ENCODE results near the gene MEP1B. TPM values are rescaled to one million over a fixed set of nuclear protein-coding genes. Genes with fewer than 3 reads are reported as not detected.

The MEP1B gene
- 0.09 TPM in 1 of 2 replicates, not detected in the other for total RNA-seq

DNA sequence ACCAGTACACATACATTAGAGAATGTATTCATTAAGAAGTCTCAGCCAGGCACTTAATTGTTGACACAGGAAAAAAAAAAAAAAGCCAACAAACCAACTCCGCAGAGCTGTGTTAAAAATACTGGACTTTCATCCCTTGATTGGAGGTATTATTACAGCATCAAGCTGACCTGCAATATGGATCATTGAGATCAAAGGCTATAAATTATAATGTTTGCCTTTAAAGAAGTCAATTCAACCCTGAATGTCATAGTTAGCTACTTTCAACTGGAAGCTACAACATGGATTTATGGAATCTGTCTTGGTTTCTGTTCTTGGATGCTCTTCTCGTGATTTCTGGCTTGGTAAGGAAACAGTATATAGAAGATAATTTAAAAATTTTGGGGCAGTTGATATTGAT is at the start of gene MEP1B:
Gene MEP1B, plus strand, starts transcription at position 250 of the 400 bp plus-strand sequence. Its CDS starts 32 bp downstream, at position 282.
- DNase-seq: no peak
- CTCF ChIA-PET: no interaction called here
- TF ChIP-seq, protein P1, sequence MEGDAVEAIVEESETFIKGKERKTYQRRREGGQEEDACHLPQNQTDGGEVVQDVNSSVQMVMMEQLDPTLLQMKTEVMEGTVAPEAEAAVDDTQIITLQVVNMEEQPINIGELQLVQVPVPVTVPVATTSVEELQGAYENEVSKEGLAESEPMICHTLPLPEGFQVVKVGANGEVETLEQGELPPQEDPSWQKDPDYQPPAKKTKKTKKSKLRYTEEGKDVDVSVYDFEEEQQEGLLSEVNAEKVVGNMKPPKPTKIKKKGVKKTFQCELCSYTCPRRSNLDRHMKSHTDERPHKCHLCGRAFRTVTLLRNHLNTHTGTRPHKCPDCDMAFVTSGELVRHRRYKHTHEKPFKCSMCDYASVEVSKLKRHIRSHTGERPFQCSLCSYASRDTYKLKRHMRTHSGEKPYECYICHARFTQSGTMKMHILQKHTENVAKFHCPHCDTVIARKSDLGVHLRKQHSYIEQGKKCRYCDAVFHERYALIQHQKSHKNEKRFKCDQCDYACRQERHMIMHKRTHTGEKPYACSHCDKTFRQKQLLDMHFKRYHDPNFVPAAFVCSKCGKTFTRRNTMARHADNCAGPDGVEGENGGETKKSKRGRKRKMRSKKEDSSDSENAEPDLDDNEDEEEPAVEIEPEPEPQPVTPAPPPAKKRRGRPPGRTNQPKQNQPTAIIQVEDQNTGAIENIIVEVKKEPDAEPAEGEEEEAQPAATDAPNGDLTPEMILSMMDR (IDR thresholded peaks at IDR 0.05): no peak

DNA sequence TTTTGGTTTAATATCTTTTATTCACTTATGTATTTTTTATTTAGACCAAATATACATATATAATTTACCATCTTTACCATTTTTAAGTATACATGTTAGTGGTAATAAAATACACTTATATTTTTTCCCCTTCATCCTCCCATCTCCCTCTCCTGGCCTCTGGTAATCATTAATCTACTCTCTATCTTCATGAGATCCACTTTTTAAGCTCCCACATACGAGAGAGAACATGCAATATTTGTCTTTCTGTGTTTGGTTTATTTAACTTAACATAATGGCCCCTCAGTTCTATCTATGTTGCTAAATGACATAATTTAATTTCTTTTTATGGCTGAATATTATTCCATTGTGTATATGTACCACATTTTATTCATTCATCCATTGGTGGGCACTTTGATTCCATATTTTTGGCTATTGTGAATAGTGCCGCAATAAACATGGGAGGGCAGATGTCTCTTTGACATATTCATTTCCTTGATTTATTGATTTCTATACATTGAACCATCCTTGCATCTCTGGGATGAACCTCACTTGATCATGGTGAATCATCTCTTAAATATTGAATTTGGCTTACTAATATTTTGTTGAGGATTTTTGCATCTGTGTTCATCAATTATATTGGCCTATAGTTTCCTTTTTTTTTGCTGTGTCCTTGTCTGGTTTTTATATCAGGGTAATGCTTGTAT is 41.5 kb upstream of the MEP1B start:
- Mint-ChIP-seq H3K27ac (no peak overlapping the region), H3K9me3 (peaks cover 6% of the 10 kb centered on the region), H3K4me1 (peaks cover 8% of the 10 kb centered on the region), H3K27me3 (peaks cover 4% of the 10 kb centered on the region), H3K4me3 (no peak overlapping the region), H3K36me3 (ENCODE audit: low read depth) (peaks cover 3% of the 10 kb centered on the region)
- no peak for ATAC-seq (ENCODE audit: low read depth)
- POLR2A ChIA-PET: no interaction called here
- no peak for DNase-seq
- CTCF ChIA-PET: interaction anchor here (1.4 kb wide), 1 partner anchor 9 kb away, joined by 5 read pairs; no protein-coding TSS in a partner anchor
- intact Hi-C loops (cut with micrococcal nuclease): no loop called here
- TF ChIP-seq, protein P1 (IDR thresholded peaks at IDR 0.05): no peak

More for the DNA sequence above, at the start of gene MEP1B:
- peaks cover 20% of the 10 kb centered on the region for H3K27me3 Mint-ChIP-seq
- no peak within 1 kb of the TSS for H3K4me3 Mint-ChIP-seq
- ATAC-seq (ENCODE audit: low read depth): no peak
- H3K36me3 Mint-ChIP-seq (ENCODE audit: low read depth): no peaks in the 10 kb centered on the region
- POLR2A ChIA-PET: no interaction called here
- H3K4me1 Mint-ChIP-seq: no peaks in the 10 kb centered on the region
- H3K9me3 Mint-ChIP-seq: peaks cover 10% of the 10 kb centered on the region
- intact Hi-C loops (cut with micrococcal nuclease): no loop called here
- no peak within 1 kb of the TSS for H3K27ac Mint-ChIP-seq

DNA sequence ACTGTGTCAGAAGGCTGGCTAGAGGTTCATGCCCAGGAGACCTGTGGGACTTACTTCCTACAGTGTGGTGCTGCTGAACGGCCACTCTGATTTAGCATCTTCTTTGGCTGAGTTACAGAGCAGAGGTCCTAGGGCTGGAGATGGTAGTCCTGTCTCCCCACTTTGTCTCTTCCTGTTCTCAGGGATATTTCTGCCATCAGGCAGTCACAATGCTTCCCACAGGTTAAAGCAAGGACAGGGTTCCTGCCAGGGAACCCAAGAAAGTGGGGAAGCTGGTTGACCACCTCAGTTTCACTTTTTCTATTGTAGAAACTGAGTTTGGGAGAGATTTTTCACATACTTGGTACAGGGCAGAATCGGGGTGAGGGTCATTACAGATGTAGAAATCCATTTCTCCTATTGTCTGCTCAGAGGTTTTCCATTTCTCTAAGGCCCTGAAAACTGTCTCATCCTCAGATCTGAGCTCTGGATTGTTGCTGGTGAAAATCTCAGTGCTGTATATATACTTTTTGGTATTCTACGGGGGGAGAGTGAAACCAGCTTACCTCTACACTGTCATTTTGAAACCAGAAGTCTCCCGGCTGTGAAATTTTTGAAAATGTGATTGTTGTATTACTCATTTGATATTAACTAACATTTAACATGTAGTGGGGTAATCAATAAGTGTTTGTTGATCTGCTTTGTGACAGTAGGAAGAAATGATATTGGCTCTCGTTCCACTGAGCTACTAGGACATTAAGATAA is 37.0 kb upstream of the MEP1B start:
- H3K4me3 Mint-ChIP-seq: peak overlapping the region; percentile 13
- TF ChIP-seq, protein P1 (IDR thresholded peaks at IDR 0.05): no peak
- no peak for DNase-seq
- peaks cover 3% of the 10 kb centered on the region for H3K36me3 Mint-ChIP-seq (ENCODE audit: low read depth)
- CTCF ChIA-PET: interaction anchor here (0.9 kb wide), 1 partner anchor 400 kb away, joined by 3 read pairs; no protein-coding TSS in a partner anchor
- peaks cover 9% of the 10 kb centered on the region for H3K9me3 Mint-ChIP-seq
- peaks cover 9% of the 10 kb centered on the region for H3K4me1 Mint-ChIP-seq
- POLR2A ChIA-PET: interaction anchor here (0.5 to 1.0 kb wide), 2 partner anchors 59 to 75 kb away, joined by 4 to 5 read pairs; no protein-coding TSS in a partner anchor
- intact Hi-C loops (cut with micrococcal nuclease): no loop called here
- peak; percentile 75 for ATAC-seq (ENCODE audit: low read depth)
- peaks cover 7% of the 10 kb centered on the region for H3K27me3 Mint-ChIP-seq
- H3K27ac Mint-ChIP-seq: peak overlapping the region; percentile 27

DNA sequence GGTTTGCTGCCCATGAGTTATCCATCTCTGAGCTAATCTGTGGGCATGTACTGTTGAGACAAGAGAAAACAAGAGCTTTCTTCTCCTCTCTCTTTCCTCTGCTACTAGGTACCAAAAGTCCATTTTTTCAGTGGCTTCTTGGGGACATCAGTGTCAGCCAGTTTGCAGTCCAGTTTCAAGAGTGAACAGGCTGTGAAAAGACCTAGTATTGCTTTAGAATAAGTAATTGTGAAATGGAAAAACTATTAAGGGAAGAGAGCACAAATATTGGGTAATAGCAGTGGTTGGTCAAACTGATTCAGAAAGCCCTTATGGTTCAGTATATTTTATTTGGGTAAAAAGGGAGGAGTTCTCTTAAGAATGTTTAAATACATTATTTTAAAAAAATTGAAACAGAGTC is 33.0 kb upstream of the MEP1B start:
- H3K27ac Mint-ChIP-seq: no peak overlapping the region
- no peak overlapping the region for H3K4me3 Mint-ChIP-seq
- CTCF ChIA-PET: interaction anchor here (1.0 to 6.4 kb wide), 4 partner anchors 33 to 396 kb away, joined by 3 to 112 read pairs (median 4); partner anchors contain the start of gene RNF125
- TF ChIP-seq, protein P1 (IDR thresholded peaks at IDR 0.05): no peak
- intact Hi-C loops (cut with micrococcal nuclease): no loop called here
- peaks cover 15% of the 10 kb centered on the region for H3K4me1 Mint-ChIP-seq
- ATAC-seq (ENCODE audit: low read depth) (no peak), DNase-seq (no peak)
- peaks cover 7% of the 10 kb centered on the region for H3K27me3 Mint-ChIP-seq
- POLR2A ChIA-PET: no interaction called here
- peaks cover 2% of the 10 kb centered on the region for H3K36me3 Mint-ChIP-seq (ENCODE audit: low read depth)
- H3K9me3 Mint-ChIP-seq: peaks cover 7% of the 10 kb centered on the region

DNA sequence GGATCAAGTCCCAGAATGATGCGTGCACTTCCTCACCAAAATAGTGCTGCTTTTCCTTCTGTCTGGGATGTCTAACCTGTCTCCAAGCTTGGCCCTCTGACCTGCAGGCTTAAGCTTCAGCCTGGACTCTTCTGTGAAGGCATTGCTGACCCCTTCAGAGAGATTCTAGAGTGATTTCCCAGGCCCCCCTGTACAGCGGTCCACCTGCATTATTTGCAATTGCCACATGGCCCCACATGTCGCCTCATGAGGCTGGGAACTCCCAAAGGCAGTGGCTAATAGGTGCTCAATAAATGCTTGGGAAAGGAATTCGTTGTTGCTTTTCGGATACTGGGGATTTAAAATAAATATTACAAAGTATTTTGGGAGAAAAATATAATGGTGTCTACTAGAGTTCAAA is 32.3 kb upstream of the MEP1B start:
- H3K4me3 Mint-ChIP-seq: no peak overlapping the region
- TF ChIP-seq, protein P1 (IDR thresholded peaks at IDR 0.05): no peak
- peaks cover 3% of the 10 kb centered on the region for H3K9me3 Mint-ChIP-seq
- H3K4me1 Mint-ChIP-seq: peaks cover 13% of the 10 kb centered on the region
- intact Hi-C loops (cut with micrococcal nuclease): no loop called here
- POLR2A ChIA-PET: no interaction called here
- H3K27ac Mint-ChIP-seq: no peak overlapping the region
- H3K27me3 Mint-ChIP-seq: peaks cover 7% of the 10 kb centered on the region
- DNase-seq (no peak), ATAC-seq (ENCODE audit: low read depth) (no peak)
- CTCF ChIA-PET: interaction anchor here (0.8 to 6.4 kb wide), 17 partner anchors 9 to 1965 kb away, joined by 3 to 112 read pairs (median 3); partner anchors contain the start of genes GAREM1 and RNF125
- H3K36me3 Mint-ChIP-seq (ENCODE audit: low read depth): no peaks in the 10 kb centered on the region
